Stromal cell of bone marrow (primary cell): ENCODE results near the gene NOL4L.

ENCODE experiments used
- DNase-seq: peaks from one replicate; pipeline ENCODE4 v3.0.0-alpha.2; 2012; ENCODE audit warnings: low read depth

NOL4L gene

GRCh38 chr20:32560989-32561830 is 23.9 kb downstream of the NOL4L start:
- DNase-seq, result no peak

GRCh38 chr20:32560482-32560988 is 24.6 kb downstream of the NOL4L start:
- DNase-seq, result no peak

GRCh38 chr20:32559753-32560380 is 25.3 kb downstream of the NOL4L start:
- DNase-seq, result no peak

- DNase-seq, result no peak
Observed at GRCh38 chr20:32559205-32559752, 25.9 kb downstream of the NOL4L start.

DNA sequence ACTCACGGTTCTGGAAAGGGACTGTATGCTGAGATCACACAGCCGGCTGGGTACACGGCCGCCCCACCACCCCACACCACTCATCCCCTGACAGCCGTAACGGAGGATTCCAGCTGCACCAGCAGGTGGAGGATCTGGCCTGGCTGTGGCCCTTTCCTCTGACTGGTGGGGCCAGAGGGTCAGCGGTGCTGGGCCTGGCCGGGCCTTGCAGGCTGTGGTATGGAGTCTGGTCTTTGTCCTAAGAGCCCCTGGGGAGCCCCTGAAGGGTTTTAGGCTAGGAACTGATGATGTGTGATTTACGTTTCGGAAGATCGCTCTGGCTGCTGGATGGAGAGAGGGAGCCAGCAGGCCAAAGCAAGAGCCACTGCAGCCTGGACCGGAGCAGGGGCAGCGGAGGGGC is 26.6 kb downstream of the NOL4L start:
- no peak for DNase-seq

GRCh38 chr20:32557319-32557718 is 27.8 kb downstream of the NOL4L start:
- no peak for DNase-seq

DNA sequence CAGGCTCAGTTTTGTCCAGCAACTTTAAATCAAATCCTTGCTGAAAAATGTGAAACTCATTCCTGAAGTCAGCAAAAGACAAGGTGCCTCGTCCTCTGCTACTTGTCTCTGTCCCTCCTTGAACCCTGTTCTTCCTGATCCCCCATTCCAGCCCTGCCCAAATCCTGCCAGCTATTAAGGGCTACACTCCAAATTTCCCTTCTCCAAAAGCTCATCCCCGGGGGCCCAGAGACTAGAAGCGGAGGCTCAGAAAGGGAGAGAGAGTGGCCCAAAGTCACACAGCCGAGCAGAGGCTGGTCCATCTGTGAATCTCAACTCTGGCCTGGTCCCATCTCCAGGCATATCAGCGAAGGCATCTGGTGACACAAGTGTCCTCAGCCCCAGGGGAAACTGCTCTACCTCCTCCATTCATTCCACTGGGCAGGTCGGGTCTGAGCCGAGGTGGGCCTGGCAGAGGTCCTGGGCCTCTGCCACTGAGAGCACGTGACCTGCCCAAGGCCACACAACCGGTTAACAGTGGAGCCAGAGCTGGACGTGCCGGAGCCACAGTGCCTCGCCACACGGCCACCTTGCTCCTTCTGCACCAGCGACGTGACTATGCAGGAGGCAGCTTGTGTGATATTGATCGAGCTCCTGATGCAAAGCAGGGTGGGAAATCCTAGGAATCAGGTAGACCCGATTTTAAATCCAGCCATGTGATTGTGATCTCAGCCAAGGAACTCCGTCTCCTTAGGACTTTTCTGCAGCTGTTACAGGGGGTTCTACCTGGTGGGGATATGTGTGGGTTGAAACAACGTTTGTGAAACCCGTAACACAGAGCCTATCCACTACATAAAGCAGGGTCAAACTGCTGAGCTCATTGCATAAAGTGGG is 28.6 kb downstream of the NOL4L start:
- no peak for DNase-seq

- DNase-seq, result no peak
Observed at GRCh38 chr20:32555584-32555983, 29.5 kb downstream of the NOL4L start.

DNA sequence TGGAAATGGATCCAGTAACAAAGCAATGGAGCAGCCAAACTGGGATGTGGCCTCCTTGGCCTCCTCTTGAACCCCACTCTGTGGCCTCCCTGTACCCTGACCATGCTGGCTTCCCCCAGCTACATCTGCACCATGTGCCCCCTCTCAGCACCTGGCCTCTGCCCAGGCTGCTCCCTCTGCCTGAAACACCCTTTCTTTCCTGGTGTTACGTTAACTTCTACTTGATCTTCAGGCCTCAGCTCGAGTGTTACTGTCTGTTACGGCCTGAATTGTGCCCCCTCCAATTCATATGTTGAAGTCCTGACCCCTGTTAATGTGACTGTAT is 30.2 kb downstream of the NOL4L start:
- no peak for DNase-seq

DNA sequence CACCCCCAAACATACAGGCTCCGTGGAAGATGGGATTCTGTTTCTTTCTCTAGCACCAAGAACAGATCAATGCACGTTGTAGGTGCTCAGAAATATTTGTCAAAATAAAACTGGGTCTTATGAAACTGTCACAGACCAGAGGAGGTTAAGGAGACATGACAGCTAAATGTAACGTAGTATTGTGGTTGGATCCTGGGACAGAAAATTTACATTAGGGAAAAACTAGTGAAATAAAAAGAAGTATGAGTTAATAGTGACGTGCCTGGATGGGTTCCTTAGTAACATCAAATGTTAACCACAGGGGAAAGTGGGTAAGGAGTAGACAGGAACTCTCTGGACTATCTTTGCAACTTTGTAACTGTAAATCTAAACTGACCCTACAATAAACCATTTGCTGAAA is 31.5 kb downstream of the NOL4L start:
- DNase-seq, result no peak

DNA sequence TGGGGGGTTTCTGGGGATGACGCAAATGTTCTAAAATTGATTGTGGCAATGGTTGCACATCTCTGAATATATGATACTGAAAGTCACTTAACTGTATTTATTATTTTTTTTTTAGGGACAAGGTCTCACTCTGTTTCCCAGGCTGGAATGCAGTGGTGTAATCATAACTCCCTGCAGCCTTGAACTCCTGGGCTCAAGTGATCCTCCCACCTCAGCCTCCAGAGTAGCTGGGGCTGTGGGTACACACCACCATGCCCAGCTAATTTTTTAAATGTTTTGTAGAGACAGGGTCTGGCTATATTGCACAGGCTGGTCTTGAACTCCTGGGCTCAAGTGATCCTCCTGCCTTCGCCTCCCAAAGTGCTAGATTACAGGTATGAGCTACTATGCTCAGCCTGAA is 33.4 kb downstream of the NOL4L start:
- no peak for DNase-seq

DNA sequence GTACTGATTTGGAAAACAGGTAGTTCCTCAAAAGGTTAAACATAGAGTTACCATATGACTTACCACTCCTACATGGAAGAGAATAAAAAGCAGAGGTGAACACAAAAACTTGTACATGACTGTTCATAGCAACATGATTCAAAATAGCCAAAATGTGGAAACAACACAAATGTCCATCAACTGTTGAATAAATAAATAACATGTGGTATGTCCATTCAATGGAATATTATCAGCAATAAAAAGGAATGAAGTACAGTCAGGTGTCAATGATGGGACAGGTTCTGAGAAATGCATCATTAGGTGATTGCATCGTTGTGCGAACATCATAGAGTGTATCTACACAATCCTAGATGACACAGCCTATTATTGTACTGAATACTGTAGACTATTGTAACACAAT is 35.3 kb downstream of the NOL4L start:
- no peak for DNase-seq

DNA sequence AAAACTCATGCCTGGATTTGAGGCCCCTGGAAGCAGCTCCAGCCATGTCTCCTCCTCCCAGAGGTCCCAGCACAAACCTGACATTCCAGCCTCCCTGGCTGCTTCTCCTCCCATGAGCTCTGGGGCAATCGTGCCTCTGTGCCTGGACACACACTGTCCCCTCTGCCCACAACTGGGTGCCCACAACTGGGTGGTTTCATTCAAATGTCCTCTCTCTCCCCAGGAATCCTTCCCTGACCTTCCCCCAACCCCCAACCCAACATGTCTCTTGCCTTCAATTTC is 37.4 kb downstream of the NOL4L start:
- no peak for DNase-seq

DNA sequence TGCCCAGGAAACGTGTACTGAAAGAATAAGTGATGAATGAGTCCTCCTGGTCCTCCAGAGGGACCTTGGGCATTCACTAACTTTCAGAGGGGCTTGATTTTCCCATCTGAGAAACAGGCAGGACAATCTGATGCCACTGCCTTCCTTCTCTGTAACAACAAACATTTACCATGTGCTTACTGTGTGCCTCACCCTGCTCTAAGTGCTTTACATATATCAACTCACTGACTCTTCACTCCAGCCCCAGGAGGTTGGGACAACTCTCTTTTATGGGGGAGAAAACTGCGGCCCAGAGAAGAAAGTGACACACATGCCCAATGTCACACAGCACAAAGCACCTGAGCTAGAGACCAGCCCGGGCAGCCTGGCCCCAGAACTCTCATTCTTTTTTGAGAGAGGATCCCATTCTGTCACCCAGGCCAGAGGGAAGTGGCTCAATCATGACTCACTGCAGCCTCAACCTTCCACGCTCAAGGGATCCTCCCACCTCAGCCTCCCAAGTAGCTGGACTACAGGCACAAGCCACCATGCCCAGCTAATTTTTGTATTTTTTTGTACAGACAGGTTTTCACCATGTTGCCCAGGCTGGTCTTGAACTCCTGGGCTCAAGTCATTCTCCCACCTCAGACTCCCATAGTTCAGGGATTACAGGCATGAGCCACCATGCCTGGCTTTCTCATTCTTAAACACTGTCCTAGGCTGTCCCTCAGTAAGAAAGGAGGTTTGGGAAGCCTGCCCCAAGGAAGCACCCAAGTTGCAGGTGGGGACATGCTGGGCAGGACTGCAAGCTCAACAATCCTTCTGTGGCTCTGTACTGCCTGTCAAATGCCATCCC is 38.0 kb downstream of the NOL4L start:
- no peak for DNase-seq

DNA sequence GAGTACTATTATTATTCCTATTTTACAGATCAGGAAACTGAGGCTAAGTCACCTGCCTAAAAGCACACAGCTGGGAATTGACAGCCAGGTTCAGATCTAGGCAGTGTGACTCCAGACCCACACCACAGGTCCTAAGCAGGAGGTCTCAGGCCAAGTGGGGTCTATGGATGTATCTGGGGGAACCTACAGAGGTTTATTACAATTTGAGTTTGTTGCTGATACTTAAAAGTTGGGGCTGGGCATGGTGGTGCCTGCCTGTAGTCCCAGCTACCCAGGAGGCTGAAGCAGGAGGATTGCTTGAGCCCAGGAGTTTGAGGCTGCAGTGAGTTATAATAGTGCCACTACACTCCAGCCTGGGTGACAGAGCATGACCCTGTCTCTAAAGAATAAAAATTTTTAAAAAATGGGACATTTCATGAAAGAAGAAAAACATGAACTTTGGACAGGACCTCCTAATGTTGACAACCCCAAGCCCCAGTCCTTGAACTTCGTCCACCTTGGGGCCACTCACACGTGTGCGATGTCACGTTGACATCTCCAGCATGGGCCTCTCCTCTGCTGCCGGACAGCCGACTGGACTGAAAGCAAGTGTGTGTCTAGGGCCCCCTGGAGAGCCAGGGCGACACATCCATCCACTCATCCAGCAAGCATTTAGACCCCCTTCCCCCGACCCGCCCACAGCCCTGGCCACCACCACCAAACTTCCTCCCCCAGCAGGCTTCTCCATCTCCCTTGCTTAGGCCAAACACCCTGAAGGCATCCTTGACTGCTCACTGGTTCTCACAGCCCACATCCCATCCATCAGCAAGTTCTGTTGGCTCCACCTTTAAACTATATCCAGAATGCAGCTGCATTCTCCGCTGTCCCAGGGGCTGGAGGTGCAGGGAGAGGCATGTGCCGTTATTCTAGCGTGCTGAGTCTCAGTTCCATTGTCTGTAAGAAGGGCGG is 40.0 kb downstream of the NOL4L start:
- DNase-seq, result no peak

DNA sequence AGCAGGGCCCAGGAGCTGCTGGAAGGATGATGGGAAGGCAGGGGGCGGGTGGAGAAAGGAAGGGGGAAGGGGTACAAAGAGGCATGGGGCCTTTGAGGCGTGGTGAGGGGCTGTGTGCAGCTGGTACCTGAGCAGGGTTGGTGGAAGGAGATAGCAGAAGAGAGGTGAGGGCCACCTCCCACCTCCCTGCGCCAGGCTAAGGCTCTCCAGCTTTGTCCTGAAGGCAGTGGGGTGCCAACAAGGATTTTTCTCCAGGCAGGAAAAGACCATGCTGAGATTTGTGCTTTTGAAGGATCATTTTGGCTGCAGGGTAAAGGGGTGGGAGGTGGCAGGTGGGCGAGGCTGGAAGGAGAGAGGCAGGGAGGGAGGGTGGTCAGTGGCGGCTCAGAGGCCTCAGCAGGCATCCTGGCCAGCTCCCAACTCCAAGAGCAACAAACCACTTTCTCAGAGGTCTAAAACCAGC is 40.8 kb downstream of the NOL4L start:
- DNase-seq, result no peak

GRCh38 chr20:32543570-32544259 is 41.4 kb downstream of the NOL4L start:
- DNase-seq, result no peak

DNA sequence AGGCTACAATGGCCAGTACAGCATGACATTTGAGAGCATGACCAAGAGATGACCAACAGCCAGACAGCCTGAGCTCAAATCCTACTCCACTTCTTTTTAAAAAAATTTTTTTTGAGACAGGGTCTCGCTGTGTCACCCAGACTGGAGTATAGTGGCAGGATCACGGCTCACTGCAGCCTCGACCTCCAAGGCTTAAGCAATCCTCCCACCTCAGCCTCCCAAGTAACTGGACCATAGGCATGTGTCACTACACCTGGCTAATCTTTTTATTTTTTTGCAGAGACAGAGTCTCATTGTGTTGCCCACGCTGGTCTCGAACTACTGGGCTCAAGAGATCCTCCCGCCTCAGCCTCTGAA is 42.9 kb downstream of the NOL4L start:
- DNase-seq, result no peak

DNA sequence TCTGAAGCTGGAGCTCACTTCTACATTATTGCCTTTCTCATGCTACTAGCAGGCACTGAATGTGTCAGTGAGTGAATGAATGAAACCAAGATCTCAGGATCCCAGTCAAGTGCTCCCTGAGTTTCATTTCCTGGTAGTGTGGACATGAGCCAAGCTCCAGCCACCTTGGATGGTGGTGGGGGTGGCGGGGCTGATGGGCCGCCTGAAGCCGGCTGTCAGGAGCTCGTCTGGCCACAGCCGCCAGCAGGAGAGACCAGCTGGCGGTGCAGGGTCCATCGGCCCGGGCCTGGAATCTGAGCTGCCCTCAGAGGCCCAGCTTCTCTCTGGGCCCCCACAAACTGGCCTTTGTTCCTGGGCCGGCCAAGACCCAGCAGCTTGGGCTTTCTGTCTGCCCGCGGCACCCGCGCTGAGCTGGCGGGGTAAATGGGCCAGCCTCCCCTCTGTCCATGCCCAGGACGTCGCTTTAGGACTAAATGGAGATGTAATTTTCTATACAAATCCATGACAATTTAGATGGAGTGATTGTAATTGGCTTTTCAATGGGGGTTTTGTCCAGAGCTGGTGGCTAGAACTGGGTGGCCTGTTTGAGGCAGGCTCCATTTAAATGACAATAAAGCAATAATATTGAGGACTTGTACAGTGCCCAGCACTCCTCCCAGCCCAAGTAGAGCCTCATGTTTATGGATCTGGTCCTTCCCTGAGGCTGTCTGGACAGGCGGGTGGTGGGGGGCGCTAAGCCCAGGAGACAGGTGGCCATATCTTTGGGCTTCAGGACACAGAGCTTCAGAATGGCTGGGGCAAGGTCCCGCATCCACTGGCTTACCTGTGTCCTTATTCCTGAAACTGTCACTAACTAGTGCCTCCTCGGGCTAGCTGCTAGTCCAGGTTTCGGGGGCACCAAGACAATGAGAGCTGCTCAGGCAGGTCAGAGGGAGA is 43.5 kb downstream of the NOL4L start:
- no peak for DNase-seq
